NCI-H82 (cell line): ENCODE measurements around the gene PTPRN2.
"Not testable (repeated sequence)": the region's sequence is repeated elsewhere in the genome, so short reads cannot be mapped to it uniquely, and the experiment has no call there.

ENCODE experiments used
- DNase-seq: peaks from one replicate; lab custom pipeline; 2025; lab: John Stamatoyannopoulos, UW

Gene PTPRN2

DNA sequence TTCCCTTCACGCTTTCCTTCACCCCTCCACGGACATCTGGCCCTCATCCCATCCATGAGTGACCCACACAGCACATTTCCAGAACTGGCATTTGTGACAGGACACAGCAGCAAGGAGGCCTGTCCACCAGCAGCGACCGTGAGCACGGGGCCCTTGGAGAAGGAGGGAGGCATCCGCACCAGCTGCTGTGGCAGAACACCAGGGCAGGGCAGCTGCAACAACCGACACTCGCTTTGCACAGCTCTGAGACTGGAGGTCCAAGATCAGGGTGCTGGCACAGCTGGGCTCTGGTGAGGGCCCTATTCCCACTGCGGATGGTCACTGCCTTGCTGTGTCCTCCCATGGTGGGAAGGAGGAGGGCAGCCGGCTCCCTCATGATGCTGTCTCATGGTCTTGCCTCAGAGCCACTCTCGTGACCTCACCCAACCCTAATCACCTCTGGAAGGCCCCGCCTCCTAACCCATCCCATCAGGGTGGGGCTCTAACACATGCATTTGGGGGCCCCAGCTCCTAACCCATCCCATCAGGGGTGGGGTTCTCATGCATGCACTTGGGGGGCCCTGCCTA lies 36.7 kb downstream of the PTPRN2 start:
- DNase-seq, result no peak

DNA sequence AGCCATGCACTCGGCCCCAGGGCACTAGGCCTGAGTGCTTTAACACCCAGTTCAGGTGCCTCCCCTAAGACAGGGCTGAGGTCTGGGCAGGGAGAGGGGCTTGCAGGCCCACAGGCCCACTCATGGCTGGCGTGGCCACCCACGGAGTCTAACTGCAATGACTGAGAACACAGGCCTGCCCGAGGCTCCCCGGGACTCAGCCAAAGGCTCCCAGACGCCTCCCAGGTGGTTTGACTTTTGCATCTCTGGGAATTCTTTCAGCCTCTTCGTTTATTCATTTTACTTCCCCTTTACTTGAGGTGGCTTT lies 37.3 kb downstream of the PTPRN2 start:
- no peak for DNase-seq

DNA sequence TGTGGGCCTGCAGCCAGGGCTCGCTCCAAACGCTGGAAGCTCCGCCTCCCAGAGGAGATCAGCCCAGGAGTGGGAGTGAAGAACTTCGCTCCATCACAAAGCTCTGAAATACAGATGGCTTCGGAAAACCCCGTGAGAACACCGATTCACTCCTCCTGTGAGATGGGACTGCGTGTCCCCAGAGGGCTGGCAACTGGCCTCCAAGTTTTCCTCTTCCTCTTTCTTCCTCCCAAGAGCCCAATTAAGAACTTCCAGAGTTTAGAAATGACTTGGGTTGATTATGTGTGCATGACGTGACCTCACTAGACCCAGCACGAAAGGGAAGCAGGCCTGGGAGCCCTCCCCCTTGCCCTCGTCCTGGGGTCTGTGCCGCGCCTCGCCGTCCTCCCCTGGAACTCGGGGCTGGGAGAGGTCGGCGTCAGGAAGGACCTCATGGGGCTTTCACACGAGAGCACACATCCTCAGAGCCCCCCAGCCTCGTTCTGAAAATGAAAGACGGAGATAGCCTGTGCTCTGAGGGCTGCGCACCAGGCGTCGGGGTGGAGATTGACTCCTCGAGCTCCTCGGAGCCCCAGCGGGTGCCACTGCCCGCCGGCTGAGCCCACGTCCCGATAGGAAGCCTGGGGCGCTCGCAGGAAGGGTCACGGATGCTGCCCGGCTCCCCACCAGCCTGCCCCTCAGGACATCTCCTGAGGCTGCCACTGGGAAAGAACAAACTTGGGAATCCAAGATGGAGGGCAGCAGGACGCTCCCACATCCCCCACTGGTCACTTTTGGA lies 37.8 kb downstream of the PTPRN2 start:
- peak; percentile 19 for DNase-seq

DNA sequence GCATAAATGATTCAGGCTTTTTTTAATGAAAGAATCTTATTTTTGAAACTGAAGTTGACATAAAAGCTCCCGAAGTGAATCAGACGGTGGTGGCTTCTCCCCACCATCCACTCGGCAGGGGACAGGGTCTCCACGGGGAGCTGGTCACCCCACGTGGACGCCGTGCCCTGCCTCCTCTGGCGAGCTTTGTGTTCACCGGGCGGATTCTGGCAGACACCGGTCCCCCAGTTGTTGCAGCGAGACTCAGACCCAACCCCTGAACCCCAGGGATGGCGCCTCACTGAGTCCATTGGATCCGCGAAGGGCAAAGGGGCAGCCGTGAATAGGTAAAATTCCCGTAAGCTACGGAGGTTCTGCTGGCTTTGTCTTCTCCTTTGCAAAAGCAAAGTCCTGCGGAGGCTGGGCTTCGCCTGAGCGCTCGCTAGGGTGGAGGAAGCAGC lies 38.4 kb downstream of the PTPRN2 start:
- DNase-seq, result no peak

DNA sequence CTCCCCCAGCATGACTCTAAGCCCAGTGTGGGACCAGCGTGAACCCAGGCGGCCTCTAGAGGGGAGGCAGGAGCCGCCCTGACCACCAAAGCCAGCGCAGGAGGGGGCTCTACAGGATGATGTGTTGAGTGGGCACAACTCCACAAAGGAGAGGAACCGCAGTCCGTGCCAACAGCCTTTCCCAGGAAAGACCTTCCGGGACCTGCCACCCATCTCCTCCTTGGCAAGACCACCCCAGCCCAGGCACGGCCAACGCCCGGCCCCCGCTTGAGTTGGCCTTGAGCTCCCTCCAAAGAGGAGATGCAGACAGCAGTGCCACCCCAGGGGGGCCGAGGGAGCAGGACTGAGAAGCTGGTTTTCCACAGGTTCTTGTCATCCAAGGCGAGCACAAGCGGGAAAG lies 38.9 kb downstream of the PTPRN2 start:
- DNase-seq, result no peak

DNA sequence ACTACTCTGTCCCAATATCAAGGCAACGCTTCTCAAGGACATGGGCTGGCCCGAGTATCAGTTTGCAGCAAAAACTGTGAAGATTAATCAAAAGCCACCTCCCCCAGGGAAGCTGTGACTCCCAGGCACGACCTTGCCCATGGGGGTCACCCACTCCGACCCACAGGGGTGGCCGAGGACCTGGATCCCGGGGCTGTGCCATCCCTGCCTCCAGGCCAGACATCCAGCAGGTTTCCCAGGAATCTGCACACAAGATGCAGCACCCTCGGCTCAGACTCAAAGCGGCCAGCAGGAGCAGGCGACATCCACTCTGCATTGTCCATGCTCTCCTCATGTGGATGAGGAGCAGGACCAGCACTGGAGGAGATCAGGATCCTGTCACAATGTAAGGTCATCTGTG lies 39.8 kb downstream of the PTPRN2 start:
- no peak for DNase-seq

DNA sequence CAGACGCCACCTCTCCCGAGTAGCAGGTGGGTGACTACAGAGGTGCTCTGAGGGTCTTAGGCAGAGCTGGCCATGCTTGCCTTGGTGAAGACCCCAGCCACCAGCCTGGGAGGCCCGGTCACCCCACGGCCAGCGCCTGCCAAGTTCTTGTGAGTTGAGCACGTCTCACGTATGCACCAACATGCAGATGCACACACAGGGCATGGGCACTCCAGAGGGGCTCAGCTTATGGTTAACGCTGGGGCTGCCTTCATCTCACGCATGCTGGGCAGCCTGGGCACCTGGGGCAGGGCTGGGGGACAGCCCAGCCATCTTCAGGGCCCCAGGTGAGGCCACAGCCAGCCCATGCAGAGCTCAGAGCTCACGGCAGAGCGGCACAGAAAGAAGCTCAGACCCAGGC lies 41.0 kb downstream of the PTPRN2 start:
- no peak for DNase-seq

DNA sequence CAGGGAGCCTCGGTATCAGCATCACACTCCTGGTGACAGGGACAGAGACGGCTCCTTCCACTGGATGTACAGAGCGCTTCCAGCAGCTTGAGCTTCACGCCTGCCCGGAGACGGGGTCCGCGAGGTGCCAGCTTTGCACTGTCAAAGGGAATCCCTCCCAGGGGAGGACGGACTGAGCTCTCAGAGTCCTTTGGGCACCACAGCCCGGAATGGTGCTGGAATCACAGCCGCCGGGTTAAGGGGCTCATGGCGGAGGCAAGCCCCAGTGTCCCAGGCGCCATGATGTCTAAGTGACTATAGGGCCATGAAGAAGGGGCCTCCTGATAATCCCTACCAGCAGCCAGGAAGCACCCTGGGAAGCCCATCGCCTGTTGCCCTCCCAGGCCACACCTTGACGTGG lies 41.4 kb downstream of the PTPRN2 start:
- DNase-seq, result no peak

DNA sequence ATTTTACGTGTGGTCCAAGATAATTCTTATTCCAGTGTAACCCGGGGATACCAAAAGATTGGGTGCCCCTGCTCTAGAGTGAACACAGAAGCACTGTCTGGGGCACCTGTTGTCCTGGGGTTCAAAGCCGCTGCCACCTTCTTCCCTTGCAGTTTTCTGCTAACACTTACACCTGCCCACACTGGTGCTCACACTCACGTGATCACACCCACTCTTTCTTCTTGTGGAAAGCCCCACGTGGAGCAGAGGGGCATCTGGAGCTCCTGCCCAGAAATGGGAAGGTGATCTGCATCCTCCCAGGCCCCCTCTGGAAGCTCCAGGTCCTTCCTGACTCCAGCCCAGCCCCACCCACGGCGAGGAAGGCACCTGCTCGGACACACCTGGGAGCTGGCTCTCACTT lies 42.9 kb downstream of the PTPRN2 start:
- no peak for DNase-seq

DNA sequence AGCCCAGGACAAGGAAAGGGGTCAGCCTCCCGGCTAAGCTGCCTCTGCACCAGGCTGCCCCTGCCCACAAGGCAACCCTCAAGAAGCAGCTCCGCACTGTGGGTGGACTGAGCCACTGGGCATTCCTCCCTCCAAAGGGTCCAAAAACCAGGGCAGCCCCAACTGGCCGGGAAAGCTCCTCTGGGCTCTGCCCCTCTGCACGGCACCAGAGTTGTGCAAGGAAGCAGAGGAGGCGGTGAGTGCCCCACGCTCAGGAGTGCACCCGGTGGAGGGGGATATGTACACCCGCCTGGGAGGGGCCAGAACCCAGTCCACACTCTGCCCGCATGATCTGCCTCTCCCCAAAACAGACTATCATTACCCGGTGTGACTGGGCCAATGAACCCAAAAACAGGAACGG lies 43.8 kb downstream of the PTPRN2 start:
- no peak for DNase-seq

DNA sequence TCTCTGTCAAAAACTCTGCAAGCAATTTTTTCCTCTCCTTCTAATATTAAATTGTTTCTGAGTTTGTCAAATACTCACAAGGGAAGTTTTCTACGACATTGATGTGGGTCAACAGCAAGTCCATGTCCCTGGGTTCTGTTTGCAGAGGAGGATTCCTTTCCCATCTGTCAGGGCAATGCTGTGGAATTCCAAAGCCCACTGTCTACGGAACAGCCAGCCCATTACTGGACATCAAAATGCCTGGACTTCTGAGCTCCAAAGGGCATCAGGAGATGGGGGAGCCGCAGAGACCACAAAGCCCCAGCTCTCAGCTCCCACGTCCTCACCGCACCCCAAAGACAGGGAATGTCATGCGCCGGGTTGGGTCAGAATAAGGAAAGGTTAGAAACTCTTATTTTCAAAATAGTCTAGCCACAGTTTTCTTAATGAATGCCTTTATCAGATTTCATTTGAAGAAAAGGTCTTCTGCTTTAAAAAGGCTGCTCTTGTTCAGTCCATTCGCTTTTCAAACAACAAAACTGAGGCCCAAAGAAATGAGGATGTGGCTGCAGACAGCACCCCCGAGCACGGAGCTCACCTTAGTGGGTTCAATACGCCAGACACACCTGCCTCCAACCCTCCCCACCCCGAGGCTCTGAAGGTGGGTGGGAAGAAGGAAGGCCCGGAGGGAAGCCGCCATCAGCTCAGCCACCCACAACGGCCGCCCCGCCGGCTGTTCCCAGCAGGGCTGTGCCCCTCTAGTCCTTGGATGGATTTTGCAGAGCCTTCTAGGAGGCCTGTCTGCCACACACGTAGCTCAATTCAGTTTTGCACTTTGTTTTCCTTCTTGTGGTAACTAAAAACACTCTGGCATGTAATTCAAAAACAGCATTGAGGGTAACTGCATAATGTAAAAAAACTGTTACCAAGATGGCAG lies 44.7 kb downstream of the PTPRN2 start:
- DNase-seq, result no peak

DNA sequence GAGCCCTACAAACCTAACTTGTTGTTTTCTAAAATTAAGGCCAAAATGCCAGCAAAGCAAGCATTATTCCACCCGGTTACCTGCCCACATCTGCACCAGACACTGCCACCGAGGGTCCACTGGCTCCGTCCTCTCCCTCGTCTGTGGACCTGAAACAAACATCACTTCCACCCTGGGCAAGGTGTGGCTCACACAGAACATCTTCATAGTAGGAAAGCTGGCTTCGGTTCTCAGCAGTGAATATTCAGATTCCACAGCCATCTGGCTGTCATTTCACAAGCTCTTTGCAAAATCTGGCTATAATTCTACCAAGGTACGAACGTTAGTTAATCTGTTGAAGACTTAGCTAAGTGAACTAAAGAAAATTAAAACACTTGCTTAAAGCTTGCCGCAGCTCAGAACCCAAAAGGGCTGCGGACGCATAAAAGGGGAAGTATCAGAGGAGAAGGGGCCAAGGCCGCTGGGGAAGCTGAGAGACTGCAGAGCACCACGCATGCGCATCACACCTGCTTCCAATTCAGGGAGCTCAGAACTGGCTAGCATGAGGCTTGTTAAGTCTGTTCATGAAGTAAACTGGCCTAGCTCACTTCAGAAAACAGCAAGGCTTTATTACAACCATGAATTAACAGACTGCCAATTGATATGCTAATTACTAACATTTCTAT lies 46.1 kb downstream of the PTPRN2 start:
- peak; percentile 41 for DNase-seq

DNA sequence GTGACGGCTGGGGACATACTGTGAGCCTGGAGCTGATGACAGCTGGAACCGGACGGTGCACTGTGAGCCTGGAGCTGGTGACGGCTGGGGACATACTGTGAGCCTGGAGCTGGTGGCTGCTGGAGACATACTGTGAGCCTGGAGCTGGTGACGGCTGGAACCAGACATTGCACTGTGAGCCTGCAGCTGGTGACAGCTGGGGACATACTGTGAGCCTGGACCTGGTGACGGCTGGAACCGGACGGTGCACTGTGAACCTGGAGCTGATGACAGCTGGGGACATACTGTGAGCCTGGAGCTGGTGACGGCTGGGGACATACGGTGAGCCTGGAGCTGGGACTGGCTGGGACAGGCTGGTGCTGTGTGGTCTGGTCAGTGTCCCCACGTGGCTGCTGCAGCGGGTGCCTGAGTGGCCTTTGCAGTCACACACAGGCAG lies 47.9 kb downstream of the PTPRN2 start:
- DNase-seq, result no peak

DNA sequence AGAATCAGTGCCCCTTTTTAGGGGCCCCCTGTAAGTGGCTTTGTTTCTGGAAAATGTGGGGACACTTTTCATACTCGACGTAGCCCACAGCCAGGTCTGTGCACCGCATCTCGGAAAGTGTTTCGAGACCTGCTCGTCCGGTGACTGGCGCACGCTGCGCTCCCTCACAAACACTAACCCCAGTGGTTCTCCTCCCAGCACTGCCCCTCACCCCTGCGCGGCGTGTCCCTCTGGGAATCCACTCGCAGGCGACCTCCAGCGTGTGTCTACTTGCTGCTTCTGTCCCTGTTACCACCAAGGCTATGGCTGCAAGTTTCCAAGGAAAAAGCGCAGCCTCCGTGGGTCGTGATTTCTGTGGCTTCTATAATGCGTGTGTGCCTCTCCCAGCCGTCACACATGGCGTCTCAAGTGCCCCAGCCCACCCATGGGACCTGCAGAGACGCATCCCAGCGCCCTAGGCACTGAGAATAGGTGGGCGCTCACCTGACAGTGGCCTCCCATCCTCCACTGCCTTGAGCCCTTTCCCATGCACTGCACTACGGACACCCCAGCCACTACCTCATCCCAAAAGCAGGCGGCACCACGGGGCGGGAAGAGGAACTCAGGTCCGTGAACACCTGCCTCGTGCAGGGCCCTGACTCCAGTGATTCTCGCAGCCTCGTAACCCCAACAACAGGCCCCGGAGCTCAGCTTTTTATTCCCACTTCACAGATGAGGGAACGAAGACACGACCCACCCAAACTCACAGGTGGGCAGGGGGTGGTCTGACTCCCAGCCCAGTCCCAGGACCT lies 49.3 kb downstream of the PTPRN2 start:
- DNase-seq, result no peak

DNA sequence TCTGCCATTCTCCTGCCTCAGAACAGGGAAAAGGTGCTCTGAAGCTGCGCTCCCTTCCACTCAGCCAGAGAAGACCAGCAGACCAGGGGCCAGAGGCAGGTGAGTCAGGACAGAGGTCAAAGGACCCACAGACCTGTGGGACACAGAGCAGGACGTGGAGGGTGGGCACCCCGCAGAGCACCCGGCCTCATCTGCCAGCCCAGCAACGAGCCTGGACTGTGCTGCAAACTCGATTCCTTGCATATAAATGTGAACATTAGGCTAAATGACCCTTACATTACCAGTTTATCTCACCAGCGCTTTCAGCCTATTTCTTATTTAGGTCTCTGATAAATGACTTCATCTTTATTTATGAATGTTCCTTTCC lies 50.1 kb downstream of the PTPRN2 start:
- no peak for DNase-seq

DNA sequence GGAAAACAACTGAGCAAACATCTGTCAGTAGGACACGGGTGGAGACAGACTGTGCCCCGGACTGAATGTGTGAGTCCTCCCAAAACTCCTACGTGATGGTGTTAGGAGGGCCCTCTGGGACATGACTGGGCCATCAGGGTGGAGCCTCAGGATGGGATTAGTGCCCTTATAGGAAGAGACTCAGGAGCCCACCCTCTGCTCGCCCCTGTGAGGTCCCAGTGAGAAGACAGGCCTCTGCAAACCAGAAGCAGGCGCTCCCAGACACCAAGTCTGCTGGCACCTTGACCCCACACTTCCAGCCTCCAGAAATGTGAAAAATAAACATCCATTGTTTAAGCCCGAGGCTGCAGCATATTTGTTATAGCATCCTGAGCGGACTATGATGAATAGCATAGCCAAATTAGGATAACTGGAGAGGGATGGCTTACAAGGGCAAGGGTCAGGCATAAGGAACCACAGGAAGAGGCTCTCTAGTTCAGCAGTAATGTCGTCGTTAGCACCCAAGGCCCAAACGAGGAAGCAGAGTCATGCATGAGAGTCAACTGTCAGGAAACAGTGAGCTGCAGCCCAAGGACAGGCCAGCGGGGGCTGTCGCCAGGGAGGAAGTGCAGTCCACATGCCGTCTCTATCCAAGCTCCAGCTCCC lies 50.6 kb downstream of the PTPRN2 start:
- no peak for DNase-seq

DNA sequence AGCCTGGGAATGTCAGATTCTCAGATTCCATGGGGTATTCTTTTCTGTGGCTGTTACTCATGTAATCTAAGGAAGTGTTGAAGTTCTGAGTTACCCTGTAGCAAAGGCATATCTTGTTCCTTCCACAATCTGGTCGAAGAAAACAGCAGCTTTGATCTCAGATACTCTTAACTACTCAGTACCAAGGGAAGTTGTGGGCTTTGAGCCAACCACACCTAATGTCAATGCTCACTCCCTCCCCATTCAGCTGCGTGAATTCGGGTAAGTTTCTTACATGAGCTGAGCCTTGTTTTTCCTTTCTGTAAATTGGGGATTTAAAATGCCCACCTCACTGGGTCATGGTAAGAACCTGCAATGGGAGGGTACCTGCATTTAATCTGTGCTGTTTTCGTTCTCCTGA lies 52.5 kb downstream of the PTPRN2 start:
- DNase-seq, result no peak

DNA sequence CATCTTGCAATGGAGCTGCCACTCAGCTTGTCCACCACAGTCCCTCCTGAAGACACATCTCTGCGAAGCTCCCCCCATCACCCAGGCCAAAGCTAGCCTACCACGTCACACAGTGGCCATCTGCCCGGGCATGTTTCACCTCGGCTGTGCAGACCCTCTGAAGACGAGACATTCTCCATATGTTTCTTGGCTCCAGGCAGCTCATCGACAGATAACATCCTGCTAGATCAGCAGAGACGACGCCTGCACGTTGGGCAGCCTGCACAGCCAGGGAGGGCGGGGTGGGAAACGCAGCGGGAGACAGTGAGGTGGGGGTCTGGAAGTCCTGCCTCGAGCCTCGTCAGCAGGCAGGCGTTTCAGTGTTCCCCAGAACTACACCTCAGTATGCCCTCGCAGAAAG lies 53.0 kb downstream of the PTPRN2 start:
- no peak for DNase-seq

DNA sequence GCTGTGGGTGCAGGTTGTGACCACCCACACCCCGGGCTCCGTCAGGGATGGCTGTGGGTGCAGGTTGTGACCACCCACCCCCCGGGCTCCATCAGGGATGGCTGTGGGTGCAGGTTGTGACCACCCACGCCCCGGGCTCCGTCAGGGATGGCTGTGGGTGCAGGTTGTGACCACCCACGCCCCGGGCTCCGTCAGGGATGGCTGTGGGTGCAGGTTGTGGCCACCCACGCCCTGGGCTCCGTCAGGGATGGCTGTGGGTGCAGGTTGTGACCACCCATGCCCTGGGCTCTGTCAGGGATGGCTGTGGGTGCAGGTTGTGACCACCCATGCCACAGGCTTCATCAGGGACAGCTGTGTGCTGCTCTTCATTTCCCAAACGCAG lies 53.5 kb downstream of the PTPRN2 start:
- not testable (repeated sequence) for DNase-seq

DNA sequence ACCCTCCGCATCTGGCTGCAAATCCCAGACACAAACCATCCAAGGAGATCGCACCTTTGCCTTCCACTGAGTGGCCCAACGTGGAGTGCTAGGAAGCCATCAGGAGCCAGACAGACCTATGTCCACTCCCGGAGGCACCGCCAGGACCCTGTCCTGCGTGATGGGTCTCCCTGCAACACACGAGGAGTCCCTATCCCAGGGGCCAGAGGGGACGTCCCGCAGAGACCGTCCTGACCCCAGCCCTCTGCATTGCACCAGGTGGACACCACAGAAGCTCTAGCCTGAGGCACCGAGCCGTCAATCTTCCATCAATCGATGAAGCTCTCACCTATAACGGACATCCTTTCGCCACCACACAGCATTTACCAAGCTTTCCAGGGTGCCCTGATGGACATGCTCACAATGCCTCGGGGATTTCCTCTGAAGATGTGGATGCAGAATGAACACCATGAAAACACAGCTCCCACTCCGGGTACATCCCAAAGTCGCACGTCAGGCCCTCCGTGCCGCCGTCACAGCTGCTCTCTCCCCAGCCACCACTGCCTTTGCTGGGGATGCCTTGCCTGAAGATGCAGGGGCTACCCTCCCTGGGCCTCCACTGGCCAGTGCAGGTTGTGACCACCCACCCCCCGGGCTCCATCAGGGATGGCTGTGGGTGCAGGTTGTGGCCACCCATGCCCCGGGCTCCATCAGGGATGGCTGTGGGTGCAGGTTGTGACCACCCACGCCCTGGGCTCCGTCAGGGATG lies 54.1 kb downstream of the PTPRN2 start:
- no peak for DNase-seq
